Loucy (cell line): Measurements from ENCODE around the gene MAPK7.

Experiments
- H2AFZ ChIP-seq: fragments of 200-600 bp; sonication (generic); 2 replicates; pipeline ENCODE4 v1.6.0; 2016; ENCODE audit warnings: antibody characterized with exemption, mild to moderate bottlenecking, low read length, moderate library complexity
- H3F3A ChIP-seq: fragments of 200-600 bp; 2 replicates; pipeline ENCODE4 v1.6.0; 2016; ENCODE audit warnings: antibody characterized with exemption, low read depth, mild to moderate bottlenecking
- H3K27me3 ChIP-seq: fragments of 200-600 bp; sonication (generic); 2 replicates; pipeline ENCODE4 v1.6.1; 2014; ENCODE audit warnings: low read length, mild to moderate bottlenecking; ENCODE audit not compliant: insufficient read depth, poor library complexity, severe bottlenecking
- H3K36me3 ChIP-seq: fragments of 200-600 bp; sonication (generic); 2 replicates; pipeline ENCODE4 v1.6.1; 2016; ENCODE audit warnings: low read length; ENCODE audit not compliant: insufficient read depth
- H3K4me1 ChIP-seq: fragments of 200-600 bp; sonication (generic); 2 replicates; pipeline ENCODE4 v1.5.1; 2014; ENCODE audit warnings: low read length, mild to moderate bottlenecking; ENCODE audit not compliant: insufficient read depth, poor library complexity, severe bottlenecking
- H3K4me2 ChIP-seq: fragments of 200-600 bp; sonication (generic); 2 replicates; pipeline ENCODE4 v1.6.0; 2014; ENCODE audit warnings: antibody characterized with exemption, low read length, low read depth, mild to moderate bottlenecking; ENCODE audit not compliant: poor library complexity, severe bottlenecking
- H3K4me3 ChIP-seq: fragments of 200-600 bp; sonication (generic); 2 replicates; pipeline ENCODE4 v1.5.1; 2014; ENCODE audit warnings: low read length, mild to moderate bottlenecking, mixed read lengths; ENCODE audit not compliant: poor library complexity, severe bottlenecking
- H3K79me2 ChIP-seq: fragments of 200-600 bp; sonication (generic); 2 replicates; pipeline ENCODE4 v1.6.1; 2014; ENCODE audit warnings: low read length; ENCODE audit not compliant: insufficient read depth
- H3K9ac ChIP-seq: fragments of 200-600 bp; sonication (generic); 2 replicates; pipeline ENCODE4 v1.6.0; 2014; ENCODE audit warnings: mild to moderate bottlenecking, low read depth, low read length, moderate library complexity; ENCODE audit not compliant: poor library complexity, severe bottlenecking
- H3K9me2 ChIP-seq: fragments of 200-600 bp; sonication (generic); replicated peaks from 2 replicates; pipeline ENCODE4 v1.6.1; 2016; ENCODE audit warnings: low read depth, low read length, mixed read lengths
- H3K9me3 ChIP-seq: fragments of 200-600 bp; sonication (generic); 2 replicates; pipeline ENCODE4 v1.6.1; 2014; ENCODE audit warnings: mild to moderate bottlenecking, antibody characterized with exemption, low read length, low read depth; ENCODE audit not compliant: insufficient read depth
- H4K20me1 ChIP-seq: fragments of 200-600 bp; sonication (generic); 2 replicates; pipeline ENCODE4 v1.6.0; 2014; ENCODE audit warnings: antibody characterized with exemption, low read length, mild to moderate bottlenecking; ENCODE audit not compliant: insufficient read depth, poor library complexity, severe bottlenecking
- EZH2phosphoT487 ChIP-seq: fragments of 200-600 bp; IDR thresholded peaks from 2 replicates; pipeline ENCODE4 v1.6.1; 2018; ENCODE audit warnings: antibody characterized with exemption, mild to moderate bottlenecking, moderate library complexity, borderline replicate concordance
- TF ChIP-seq, protein P1 (sequence below): fragments of 200-600 bp; sonication (generic); conservative IDR thresholded peaks from 2 replicates; pipeline ENCODE4 v1.5.1; 2014; ENCODE audit warnings: mild to moderate bottlenecking, antibody characterized with exemption, low read length

Gene MAPK7

GRCh38 chr17:19402171-19402570, 23.9 kb downstream of the MAPK7 start:
- Histone ChIP-seq H3K9ac (no peak overlapping the region), H3K4me2 (no peak overlapping the region), H3K4me1 (peaks cover 8% of the 10 kb centered on the region), H3K27me3 (no peaks in the 10 kb centered on the region), H3K4me3 (no peak overlapping the region), H2AFZ (no peak overlapping the region), H3K9me3 (no peaks in the 10 kb centered on the region), H3K79me2 (no peaks in the 10 kb centered on the region), H3K9me2 (no peaks in the 10 kb centered on the region), H3F3A (no peaks in the 10 kb centered on the region), H3K36me3 (no peaks in the 10 kb centered on the region), H4K20me1 (no peaks in the 10 kb centered on the region)
- TF ChIP-seq, protein P1, sequence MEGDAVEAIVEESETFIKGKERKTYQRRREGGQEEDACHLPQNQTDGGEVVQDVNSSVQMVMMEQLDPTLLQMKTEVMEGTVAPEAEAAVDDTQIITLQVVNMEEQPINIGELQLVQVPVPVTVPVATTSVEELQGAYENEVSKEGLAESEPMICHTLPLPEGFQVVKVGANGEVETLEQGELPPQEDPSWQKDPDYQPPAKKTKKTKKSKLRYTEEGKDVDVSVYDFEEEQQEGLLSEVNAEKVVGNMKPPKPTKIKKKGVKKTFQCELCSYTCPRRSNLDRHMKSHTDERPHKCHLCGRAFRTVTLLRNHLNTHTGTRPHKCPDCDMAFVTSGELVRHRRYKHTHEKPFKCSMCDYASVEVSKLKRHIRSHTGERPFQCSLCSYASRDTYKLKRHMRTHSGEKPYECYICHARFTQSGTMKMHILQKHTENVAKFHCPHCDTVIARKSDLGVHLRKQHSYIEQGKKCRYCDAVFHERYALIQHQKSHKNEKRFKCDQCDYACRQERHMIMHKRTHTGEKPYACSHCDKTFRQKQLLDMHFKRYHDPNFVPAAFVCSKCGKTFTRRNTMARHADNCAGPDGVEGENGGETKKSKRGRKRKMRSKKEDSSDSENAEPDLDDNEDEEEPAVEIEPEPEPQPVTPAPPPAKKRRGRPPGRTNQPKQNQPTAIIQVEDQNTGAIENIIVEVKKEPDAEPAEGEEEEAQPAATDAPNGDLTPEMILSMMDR, result no peak
- no peak for TF ChIP-seq EZH2phosphoT487

DNA sequence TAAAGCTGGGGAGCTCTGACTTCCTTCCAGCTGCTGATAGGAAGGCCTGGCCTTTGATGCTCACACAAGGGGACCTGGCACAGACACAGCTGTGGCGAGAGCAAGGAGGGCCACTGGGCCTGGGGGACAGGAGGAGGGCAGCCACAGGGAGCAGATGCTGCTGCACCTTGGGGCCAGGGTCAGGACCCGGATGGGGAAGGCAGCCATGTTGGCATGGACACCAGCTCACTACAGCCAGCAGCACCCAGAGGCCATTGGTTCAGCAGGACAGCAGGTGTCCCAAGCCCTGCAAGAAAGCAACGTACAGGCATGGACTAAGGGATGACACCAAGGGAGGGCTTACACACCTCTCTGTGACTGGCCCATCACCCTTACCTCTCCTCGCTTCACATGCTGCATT, 24.7 kb downstream of the MAPK7 start:
- no peaks in the 10 kb centered on the region for H3K36me3 ChIP-seq
- H3K9me2 ChIP-seq, result no peaks in the 10 kb centered on the region
- TF ChIP-seq EZH2phosphoT487, result no peak
- no peak overlapping the region for H3K4me2 ChIP-seq
- H3F3A ChIP-seq, result no peaks in the 10 kb centered on the region
- H3K27me3 ChIP-seq, result no peaks in the 10 kb centered on the region
- no peaks in the 10 kb centered on the region for H4K20me1 ChIP-seq
- no peak overlapping the region for H3K9ac ChIP-seq
- peaks cover 8% of the 10 kb centered on the region for H3K4me1 ChIP-seq
- no peaks in the 10 kb centered on the region for H3K79me2 ChIP-seq
- H2AFZ ChIP-seq, result no peak overlapping the region
- H3K9me3 ChIP-seq, result no peaks in the 10 kb centered on the region
- H3K4me3 ChIP-seq, result no peak overlapping the region

- H3K9me3 ChIP-seq, result no peaks in the 10 kb centered on the region
- H3K79me2 ChIP-seq, result no peaks in the 10 kb centered on the region
- no peaks in the 10 kb centered on the region for H3K9me2 ChIP-seq
- TF ChIP-seq EZH2phosphoT487, result no peak
- TF ChIP-seq, protein P1, result no peak
- H4K20me1 ChIP-seq, result no peaks in the 10 kb centered on the region
- H3K27me3 ChIP-seq, result no peaks in the 10 kb centered on the region
- no peak overlapping the region for H3K4me2 ChIP-seq
- H3F3A ChIP-seq, result no peaks in the 10 kb centered on the region
- H3K36me3 ChIP-seq, result no peaks in the 10 kb centered on the region
- H2AFZ ChIP-seq, result no peak overlapping the region
- no peak overlapping the region for H3K4me3 ChIP-seq
- no peaks in the 10 kb centered on the region for H3K4me1 ChIP-seq
- H3K9ac ChIP-seq, result no peak overlapping the region
These were observed 26.0 kb downstream of the MAPK7 start for GRCh38 chr17:19404264-19404663.

DNA sequence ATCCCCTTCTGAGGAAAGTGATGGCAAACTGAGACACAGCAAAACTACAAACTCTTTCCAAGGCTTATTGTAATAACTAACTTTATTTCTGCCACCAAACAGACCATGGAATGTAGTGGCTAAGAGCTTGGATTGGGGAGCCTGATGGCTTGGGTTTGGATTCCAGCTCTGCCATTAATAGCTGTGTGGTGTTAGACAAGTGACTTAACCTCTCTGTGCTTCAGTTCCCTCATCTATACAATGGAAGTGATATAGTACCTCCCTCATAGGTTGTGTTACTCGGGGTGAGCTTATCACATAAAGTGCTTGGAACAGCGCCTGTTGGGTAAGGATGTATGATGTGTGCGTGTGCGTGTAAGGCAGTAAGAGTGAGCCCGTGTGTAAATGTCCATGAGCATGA, 26.8 kb downstream of the MAPK7 start:
- no peaks in the 10 kb centered on the region for H3F3A ChIP-seq
- H3K9me3 ChIP-seq, result no peaks in the 10 kb centered on the region
- H3K79me2 ChIP-seq, result no peaks in the 10 kb centered on the region
- no peaks in the 10 kb centered on the region for H3K27me3 ChIP-seq
- no peak overlapping the region for H3K4me3 ChIP-seq
- H4K20me1 ChIP-seq, result no peaks in the 10 kb centered on the region
- no peak overlapping the region for H3K4me2 ChIP-seq
- no peak overlapping the region for H2AFZ ChIP-seq
- no peaks in the 10 kb centered on the region for H3K9me2 ChIP-seq
- H3K36me3 ChIP-seq, result no peaks in the 10 kb centered on the region
- H3K9ac ChIP-seq, result no peak overlapping the region
- TF ChIP-seq, protein P1, result no peak
- TF ChIP-seq EZH2phosphoT487, result no peak
- no peaks in the 10 kb centered on the region for H3K4me1 ChIP-seq
